NCI-H82 treated with DMSO at 0.1 percent for 48 hours (cell line): ENCODE results near the gene RAB8A.
"Not testable (repeated sequence)": the region's sequence is repeated elsewhere in the genome, so short reads cannot be mapped to it uniquely, and the experiment has no call there.

ENCODE experiments used
- DNase-seq: peaks from one replicate; lab custom pipeline; 2025; ENCODE audit not compliant: unreplicated experiment; lab: John Stamatoyannopoulos, UW

Gene RAB8A

DNA sequence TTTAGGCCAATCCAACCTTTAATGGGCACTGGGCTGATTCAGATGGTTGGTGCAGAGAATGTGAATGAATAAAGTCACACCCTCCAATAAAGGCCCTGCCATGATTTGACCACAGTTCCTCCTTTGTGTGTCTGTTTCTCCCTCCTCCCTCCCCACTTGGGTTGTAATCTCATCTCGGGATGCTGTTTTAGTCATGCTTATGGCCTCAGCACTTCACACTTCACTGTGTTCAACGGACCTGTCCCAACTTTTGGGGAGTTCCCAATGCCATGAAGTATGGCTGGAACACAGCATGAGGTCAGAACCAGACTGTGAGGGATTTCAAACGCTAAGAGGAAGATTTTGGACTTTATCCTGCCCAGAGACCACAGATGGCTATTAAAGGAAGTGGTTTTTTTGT lies 5.6 kb upstream of the RAB8A start:
- no peak for DNase-seq

DNA sequence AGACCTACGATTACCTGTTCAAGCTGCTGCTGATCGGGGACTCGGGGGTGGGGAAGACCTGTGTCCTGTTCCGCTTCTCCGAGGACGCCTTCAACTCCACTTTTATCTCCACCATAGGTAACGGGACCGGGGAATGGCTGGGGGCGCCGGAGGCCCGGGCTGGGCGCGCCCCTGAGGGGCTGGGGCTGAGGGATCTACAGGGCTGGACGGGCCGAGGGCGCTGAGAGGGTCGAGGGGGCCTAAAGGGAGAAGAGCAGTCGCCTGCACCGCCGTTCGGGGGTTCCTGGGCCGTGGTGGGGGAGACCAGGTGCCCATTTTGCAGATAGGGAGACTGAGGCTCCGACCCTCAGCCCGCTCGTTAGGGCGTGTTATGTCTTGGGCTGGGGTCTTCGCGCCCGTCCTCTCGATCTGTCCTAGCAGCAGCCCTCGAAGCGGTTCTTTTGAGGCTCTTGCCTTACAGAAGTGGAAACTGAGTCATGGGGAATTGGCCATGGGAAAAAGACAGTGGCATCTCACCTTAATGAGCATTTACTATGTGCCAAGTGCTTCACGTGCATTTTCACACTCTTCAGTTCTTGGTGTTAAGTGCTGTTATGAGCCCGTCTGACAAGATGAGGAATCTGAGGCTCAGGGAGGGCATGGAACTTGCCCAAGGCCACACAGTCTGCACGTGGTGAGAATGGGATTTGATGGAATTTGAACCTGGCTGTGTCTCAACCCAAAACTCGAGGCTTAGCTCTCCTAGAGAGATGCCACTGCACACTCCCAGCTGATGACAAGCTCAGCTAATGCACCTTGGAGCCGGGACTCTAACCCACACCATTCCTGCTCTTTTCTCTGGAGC lies 442 bp downstream of the RAB8A start:
- no peak for DNase-seq

DNA sequence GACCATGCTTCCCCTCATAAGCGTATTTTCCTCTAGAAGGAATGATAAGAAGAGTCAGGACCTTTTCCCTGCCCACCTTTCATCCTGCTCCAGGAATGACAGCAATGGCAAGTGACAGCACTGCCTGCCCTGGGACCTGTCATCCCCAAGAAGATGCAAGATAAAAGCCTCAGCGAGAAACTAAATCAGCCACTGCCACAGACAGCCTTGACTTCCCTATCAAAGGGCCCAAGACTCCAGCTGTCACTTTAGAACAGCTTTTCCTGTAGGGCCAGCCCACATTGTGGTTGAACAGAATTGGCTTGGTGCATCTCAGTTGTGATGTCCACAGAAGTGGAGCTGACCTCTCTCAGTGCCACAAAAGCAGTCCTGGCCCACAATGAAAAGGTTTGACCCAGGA lies 1.1 kb downstream of the RAB8A start:
- DNase-seq: no peak

DNA sequence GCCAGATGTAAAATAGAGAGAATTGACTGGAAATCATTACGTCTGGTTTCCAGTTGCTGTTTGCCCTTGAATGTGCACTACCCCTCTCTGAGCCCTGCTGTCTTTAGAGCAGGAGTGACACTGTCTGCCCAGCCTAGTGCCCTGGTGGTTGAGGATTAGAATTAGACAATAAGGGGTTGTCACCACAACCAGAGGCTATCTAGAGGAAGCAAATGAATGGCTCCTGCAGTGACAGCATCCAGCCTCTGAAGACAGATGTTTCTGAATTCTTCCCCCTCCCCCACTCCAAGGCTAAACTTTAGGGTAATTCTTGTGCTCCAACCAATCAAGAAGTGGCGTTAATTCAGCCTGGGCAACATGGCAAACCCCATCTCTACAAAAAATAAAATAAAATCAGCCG lies 2.0 kb downstream of the RAB8A start:
- DNase-seq: no peak

DNA sequence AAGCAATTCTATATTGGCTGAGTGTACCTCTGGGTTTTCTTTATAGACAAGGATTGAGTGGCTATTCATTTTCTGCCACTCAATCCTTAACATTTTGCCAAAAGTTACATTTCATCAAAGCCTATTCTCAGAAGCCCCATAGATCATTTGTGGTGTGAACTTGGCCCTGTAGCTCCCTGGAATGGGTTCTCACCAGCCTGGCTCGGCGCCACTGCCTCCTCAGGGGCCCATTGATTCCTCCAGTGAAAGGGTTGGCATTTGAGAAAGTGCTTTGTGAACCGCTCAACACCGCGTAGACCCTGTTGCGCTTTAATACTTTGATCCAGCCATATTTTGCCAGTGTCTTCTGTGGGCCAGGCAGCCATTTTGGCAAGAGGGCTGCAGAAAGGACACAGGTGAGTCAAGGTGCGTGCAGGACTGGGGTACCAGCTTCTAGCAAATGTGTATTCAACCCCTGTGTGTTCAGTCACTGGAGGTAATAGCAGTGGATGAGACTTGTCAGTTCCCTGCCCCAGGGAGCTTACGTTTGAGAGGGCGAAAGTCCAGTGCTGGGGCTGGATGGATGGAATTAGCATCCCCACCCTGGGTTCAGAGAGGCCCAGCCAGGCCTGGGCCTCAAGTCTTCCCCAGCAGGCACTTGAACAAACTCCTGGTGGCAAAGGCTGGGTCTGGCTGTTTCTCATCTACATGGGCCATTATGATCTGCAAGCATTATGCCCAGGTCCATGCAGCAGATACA lies 3.8 kb downstream of the RAB8A start:
- DNase-seq: no peak

DNA sequence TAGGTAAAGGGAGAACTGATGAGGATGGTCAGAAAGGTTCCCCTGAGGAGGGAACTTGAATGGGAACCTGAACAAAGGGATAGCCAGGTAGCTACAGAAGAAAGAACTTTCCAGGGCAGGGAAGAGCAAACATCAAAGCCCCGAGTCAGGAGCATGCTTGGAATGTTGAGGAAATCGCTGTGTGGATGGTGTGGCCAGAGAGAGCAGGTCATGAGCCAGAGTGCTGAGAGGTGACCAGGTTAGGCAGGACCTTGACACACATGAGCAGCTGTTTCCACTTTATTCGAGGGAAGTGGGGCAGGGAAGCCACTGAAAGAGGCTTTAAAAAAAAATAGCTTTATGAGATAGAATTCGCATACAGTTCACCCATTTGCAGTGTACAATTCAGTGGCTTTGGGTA lies 4.4 kb downstream of the RAB8A start:
- no peak for DNase-seq

DNA sequence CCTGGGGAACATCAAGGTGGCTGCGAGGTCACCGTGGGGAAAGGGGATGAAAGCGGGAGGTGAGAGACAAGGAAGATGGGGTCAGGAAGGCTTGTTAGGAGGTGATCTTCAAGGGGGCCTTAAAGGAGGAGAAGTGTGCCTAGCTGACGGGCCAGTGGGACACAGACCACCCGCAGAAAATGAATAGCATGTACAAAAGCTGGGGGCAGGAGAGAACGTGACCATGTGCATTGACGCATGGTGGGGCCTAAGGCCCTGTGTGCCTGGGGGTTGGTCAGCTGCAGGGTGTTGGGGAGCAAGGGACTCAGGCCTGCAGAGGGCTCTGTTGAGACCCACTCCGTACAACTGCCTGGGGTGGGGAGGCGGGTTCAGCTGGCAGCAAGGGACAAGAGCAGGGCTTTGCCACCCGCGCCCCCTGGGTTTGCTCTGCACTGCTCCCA lies 5.9 kb downstream of the RAB8A start:
- no peak for DNase-seq

DNA sequence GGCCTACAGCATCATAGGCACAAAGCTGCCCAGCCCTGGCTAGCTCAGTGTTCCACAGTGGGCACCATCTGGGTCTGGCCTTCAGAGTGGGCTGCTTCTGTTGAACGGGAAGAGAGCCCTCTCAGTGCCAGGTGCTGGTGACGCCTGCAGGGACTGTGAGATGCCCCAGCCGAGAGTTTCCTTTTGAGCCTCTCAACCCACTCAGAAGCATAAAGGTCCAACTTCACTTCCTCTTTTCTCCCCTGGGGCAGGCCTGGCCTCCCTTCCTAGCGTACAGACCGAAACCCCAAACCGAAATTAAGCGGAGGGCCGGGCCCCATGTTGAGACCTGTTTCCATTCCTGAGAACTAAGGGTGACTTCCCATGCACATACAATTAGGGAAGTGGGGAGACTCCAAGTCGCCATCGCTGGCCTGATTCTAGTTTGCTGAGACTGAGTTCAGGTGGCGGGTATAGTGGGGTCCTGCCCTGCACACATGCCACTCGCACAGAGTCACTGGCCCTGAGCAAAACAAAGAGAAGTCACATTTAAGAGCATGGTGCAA lies 6.9 kb downstream of the RAB8A start:
- no peak for DNase-seq

DNA sequence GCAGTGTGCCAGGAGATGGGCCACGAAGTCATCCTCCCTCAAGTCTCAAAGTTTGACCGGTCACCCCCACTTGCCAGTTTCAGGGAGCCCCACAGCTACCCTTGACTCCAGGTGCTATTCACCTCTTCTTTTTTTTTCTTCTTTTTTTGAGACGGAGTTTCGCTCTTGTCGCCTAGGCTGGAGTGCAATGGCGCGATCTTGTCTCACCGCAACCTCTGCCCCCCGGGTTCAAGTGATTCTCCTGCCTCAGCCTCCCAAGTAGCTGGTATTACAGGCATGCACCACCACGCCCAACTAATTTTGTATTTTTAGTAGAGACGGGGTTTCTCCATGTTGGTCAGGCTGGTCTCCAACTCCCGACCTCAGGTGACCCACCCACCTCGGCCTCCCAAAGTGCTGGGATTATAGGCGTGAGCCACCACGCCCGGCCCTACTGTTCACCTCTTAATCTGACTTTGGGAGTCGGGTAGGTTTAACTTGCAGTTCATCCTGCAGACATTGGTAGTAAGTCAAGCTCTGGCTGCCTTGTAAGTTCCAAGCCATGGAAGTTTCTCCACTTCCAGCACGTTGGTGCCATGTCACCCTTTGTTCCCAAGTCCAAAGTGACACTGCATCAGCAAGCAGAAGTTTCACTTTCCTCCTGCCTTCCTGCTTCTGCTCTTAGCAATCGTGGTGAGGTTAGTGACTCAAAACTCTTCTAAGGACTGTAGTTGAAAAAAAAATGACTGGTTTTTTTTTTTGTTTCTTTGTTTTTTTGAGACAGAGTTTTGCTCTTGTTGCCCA lies 7.6 kb downstream of the RAB8A start:
- DNase-seq: not testable (repeated sequence)

DNA sequence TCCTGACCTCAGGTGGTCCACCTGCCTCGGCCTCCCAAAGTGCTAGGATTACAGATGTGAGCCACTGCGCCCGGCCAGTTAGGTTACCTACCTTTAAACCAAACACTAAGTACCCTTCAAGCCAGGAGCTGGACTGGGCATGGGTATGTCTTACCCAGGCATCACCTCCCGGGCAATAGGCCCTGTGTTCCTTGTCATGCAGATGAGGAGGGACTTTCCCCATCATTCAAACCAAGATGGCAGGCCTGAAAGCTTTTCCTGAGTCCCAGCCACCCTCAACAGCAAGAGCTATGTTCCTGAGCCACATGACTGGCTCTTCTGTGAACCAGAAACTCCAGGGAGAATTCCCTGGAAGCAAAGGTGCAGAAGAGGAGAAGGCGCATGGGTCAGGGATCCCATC lies 9.5 kb downstream of the RAB8A start:
- no peak for DNase-seq

DNA sequence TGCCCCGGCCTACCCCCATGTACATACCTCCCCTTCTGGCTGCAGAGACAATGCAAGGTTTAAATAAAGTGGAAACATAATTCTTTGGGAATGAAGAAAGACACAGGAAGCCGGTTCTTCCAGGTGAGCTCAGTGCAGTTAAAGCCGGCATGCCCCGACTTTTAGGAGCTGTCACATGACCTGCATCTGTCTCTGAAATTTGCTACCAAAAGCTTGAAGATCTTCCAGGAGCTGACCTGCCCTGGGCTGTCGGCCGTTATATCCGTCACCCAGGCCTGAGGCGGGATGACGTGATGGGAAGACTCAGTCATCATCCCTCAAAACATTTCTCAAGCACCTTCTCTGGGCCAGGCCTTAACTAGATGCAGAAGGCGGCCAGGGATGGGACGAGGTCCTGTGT lies 10.3 kb downstream of the RAB8A start:
- DNase-seq: no peak

DNA sequence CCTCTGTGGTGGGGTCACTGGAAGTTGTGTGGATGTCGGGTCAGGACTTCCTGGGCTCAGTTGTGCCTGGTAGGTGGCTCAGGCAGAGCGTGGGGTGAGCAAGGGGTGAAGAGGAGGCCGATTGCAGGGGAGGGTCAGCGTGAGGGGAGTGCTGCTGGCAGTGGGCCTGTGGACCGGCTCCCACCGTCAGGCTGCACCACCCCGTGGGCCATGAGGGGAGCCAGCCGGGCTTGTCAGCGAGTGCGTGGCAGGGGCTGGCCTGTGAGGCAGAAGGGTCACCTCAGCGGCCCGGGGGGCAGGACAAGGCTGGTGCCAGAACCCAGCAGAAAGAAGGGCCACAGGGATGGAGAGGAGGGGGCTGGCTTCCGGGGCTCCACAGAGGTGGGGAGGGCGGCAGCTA lies 13.3 kb downstream of the RAB8A start:
- DNase-seq: no peak

DNA sequence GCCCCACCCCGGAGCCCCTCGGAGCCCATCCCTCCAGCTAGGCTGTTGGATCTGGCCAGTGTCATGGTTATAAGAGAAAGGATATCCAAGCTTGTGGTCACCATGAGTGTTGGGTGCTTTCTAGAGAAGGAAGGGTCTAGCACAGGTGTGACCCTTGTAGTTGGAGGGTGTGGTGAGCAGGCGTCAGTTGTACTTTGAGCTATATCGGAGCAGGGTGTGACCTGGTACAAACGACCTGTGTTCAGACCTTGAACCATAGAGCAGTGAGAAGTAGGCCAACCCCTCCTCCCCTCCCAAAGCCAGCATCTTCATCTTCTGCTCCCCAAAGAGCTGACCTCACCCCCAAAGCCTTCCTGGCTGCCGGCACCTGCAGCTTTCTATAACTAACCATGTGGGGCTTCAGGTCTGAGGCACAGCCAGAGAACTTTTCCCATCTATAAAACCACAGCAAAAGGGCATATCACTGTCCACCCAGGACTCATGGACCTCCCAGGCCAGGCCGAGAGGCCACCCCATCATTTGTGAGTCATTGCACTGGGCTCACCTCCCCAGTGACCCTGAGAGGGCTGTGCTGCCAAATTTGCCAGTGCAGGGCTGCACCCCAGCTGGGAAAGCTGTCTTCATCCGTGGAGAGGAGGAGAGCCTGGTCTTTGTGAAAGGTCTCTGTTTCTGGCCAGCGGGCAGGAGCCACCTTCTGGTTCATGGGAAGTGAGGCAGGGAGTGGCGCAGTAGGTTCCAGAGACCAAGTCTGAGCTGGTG lies 14.2 kb downstream of the RAB8A start:
- no peak for DNase-seq

DNA sequence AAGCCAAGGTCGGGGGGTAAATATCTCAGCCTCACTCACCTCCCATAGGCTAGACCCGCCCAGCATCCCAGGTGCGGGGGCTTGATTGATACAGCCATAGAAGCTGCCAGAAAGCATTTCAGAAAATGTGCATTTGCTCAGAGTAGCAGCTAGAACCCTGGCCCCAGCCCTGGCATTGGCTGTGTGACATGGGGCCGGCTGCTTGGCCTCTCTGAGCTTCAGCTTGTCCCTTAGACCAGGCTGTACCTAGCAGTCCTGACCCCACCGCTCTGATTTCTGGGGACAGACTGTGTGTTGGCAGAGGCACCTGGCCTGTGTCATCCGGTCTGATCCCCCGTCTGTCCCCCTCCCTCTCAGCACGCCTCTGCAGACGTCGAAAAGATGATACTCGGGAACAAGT lies 15.4 kb downstream of the RAB8A start:
- no peak for DNase-seq

DNA sequence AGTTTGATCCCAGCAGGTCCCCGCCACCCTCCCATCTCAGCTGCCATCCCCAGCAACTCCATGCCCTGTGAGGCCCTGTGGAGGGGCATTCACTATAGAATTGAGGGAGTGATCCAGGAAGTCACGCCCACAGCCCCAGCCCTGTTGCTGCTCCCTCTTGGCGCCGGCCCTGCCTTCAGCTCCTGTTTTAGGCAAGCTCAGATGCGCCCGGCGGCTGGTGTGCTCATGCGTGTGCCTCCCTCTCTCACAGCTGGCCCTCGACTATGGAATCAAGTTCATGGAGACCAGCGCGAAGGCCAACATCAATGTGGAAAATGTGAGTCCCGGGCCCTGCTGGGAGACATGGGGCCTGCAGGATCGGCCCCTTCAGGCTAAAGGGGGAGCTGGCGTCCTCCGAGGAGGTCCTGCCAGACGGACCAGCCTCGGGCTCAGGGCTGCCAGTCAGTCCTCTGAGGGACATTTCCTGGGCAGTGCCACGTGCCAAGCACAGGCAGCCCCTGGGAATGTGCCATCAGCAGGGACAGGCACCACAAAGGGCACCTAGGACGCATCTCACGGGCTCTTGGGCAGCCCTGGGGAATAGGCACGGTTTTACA lies 16.2 kb downstream of the RAB8A start:
- no peak for DNase-seq

DNA sequence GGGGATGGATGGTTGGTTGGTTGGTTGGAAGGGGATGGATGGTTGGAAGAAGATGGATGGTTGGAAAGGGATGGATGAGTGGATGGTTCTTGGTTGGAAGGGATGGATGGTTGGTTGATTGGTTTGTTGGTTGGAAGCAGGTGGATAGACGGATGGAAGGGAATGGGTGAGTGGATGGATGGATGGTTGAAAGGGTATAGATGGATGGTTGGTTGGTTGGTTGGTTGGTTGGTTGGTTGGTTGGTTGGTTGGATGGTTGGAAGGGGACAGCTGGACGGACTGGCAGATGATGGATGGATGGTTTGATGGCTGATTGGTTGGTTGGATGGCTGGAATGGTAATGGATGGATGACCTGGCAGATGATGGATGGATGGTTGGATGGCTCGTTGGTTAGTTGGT lies 20.0 kb downstream of the RAB8A start:
- DNase-seq: no peak

DNA sequence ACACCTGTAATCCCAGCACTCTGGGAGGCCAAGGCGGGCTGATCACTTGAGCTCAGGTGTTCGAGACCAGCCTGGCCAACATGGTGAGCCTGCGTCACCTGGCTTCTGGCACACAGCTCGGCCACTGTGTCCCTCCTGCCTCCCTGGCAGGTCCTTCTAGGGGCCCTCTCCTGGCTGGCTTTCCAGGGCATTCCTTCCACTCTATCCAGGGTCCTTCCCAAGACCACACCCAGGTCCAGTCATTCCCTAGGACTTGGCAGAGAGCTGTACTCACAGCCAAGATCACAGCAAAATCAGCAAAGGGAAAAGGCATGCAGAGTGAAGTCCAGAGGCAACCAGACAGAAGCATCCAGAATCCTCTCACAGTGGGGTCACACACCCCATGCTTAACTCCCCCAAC lies 22.1 kb downstream of the RAB8A start:
- no peak for DNase-seq

DNA sequence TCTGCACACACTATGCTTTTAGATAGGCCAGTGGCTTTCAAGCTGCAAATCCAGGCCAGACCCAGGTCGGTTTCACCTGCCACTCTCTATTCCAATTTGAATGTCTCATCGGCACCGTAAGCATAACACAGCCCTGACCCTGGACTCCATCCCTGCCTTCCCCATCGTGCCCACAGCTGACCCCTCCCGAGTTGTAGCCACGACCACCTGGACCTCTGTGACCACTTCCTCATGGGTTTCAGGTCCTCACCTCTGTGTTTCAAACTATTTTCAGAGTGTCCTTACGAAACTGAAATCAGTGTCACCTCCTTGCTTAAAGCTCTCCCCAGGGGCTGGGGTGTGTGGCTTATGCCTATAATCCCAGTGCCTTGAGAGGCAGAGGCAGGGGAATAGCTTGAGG lies 22.8 kb downstream of the RAB8A start:
- no peak for DNase-seq

DNA sequence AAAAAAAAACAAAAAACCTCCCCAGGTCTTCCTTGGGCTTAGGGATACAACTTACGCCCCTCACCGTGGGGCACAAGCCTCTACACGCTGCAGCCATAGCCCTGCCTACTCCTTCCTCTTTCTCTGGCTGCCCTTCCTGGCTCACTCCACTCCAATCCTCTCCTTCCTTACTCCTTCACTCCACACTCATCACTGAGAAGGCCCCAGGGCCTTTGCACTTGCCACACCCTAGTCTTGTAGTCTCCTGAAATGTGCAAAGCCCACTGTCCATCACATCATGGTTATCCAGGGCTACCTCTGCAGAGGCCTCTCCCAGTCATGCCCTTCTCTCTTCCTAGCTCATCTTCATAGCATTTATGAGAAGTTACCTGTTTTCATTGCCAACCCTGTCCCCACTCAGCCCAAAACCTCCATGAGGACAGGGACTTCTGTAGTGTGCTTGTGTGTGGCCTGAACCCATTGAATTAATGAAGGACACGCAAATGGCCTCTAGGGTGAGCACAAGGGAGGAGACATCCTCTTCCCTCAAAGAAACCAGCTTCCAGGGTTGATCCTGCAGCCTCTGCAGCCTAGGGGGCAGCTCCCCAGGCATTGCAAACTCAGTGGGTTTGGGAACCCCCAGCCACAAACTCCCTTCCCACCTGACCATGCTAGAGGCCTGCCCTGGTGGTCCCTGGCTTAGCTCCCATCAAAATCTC lies 23.9 kb downstream of the RAB8A start:
- no peak for DNase-seq
